Measurements from ENCODE around the gene C19orf85.

DNA sequence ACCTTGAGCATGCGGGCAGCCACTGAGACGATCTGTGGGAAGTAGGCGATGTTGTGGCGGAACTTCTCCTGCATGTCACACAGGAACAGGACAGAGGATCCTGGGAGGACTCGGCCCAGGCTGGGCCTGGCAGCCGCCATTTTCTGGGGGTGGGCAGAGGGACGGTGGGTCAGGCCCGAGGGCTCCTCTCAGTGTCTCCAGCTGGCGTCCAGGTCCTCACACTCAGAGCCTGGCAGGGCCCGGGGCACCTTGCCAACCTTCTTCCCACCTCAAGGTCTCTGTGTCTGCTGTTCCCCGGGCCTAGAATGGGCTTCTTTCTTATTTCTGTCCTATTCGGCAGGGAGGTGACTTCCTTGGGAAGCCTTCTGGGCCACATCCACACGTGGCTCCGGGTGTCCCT, 8.2 kb downstream of the C19orf85 start:
- TF ChIP-seq REST (IDR thresholded peaks at IDR 0.05; ENCODE audit: unreplicated experiment) (no peak), CTCF (conservative IDR thresholded peaks at IDR 0.05; ENCODE audit: low read depth in 2 of 2) (no peak), EZH2phosphoT487 (IDR thresholded peaks at IDR 0.05; ENCODE audit: unreplicated experiment) (no peak)
